Measurements from ENCODE around the gene CYP2R1. TPM values are rescaled to one million over a fixed set of nuclear protein-coding genes. Genes with fewer than 3 reads are reported as not detected.

Gene CYP2R1
- total and polyA plus RNA-seq, 10 of the 15 experiments (the other 5 are each of a cell fraction or from before 2014, with no cell fraction given): 0.52 to 10.3 (median 6.3) TPM

GRCh38 chr11:14894657-14895598 is 2.9 kb upstream of the CYP2R1 start:
- no peak overlapping the region for H3K4me2 ChIP-seq (ENCODE audit: control insufficient read depth, insufficient read depth)
- ChIA-PET CTCF (interaction anchor here (2.3 kb wide), 1 partner anchor 13 kb away, joined by 8 read pairs; no protein-coding TSS in a partner anchor), RAD21 (ENCODE audit: unreplicated experiment) (no interaction called here), POLR2A (no interaction called here), SMC1A (ENCODE audit: uncharacterized antibody, unreplicated experiment) (interaction anchor here (0.6 kb wide), 1 partner anchor 33 kb away, joined by 3 read pairs; no protein-coding TSS in a partner anchor)
- WGBS (ENCODE audit: insufficient coverage, insufficient replicate concordance, low lambda C conversion rate, missing lambda C conversion rate): 63% methylated on average over 5 of the region's 5 CpGs
- no peak for DNase-seq (ENCODE audit: low read depth, low spot score)
- no TSS peak for BruUV-seq (replicated peaks)
- no peak overlapping the region for H2AFZ ChIP-seq (ENCODE audit: control insufficient read depth, low read depth, low read length)
- peaks cover 4% of the 10 kb centered on the region; the same call in 1 of the 2 replicates for H3K4me1 ChIP-seq (ENCODE audit: control insufficient read depth, insufficient read depth, low read length)
- in situ Hi-C loops (cut with MboI) (no loop called here), intact Hi-C loops (cut with micrococcal nuclease; ENCODE audit: unreplicated experiment) (loop anchor here (5.0 kb wide), 1 partner anchor 128 kb away; no protein-coding TSS in a partner anchor)
- no peak for ATAC-seq
- no peaks in the 10 kb centered on the region for H3K79me2 ChIP-seq (ENCODE audit: control insufficient read depth, insufficient read depth, low read length)
- no peaks in the 10 kb centered on the region for H3K27me3 ChIP-seq (replicated peaks in 1 of 2; ENCODE audit: control insufficient read depth in 2 of 2, insufficient read depth in 2 of 2, low read length in 1 of 2)
- no peaks in the 10 kb centered on the region for H4K20me1 ChIP-seq (ENCODE audit: control insufficient read depth, insufficient read depth)
- FAIRE-seq: no peak
- no peak overlapping the region for H3K4me3 ChIP-seq
- H3K27ac ChIP-seq (ENCODE audit: control insufficient read depth, insufficient read depth): no peak overlapping the region
- no peaks in the 10 kb centered on the region for H3K9me3 ChIP-seq (replicated peaks; ENCODE audit: control insufficient read depth, insufficient read depth, low read length)
- H3K36me3 ChIP-seq (ENCODE audit: control insufficient read depth in 2 of 2, insufficient read depth in 2 of 2, low read length in 1 of 2): no peaks in the 10 kb centered on the region
- H3K9ac ChIP-seq (ENCODE audit: control insufficient read depth, insufficient read depth, low read length): no peak overlapping the region
- TF ChIP-seq SREBF1 (IDR thresholded peaks at IDR 0.05; ENCODE audit: low read length) (no peak), ZNF24 (IDR thresholded peaks at IDR 0.05) (no peak), BCL3 (IDR thresholded peaks at IDR 0.05; ENCODE audit: borderline replicate concordance, insufficient read depth, low read depth, low read length, poor library complexity, severe bottlenecking) (no peak), E2F4 (IDR thresholded peaks at IDR 0.05; ENCODE audit: low read depth, low read length) (no peak), CEBPB (IDR thresholded peaks at IDR 0.05; ENCODE audit: borderline replicate concordance in 1 of 2, low read depth in 2 of 2, low read length in 2 of 2) (no peak), ZNF217 (IDR thresholded peaks at IDR 0.05) (no peak), SP1 (IDR thresholded peaks at IDR 0.05; ENCODE audit: low read depth, low read length) (no peak), BCLAF1 (IDR thresholded peaks at IDR 0.05) (no peak), CUX1 (IDR thresholded peaks at IDR 0.05; ENCODE audit: insufficient replicate concordance, low read depth, low read length) (no peak)

Data from GM12878 (cell line).